ENCODE measurements around the gene EIF2AK3.

The EIF2AK3 gene

GRCh38 chr2:88666576-88666975 is 39.3 kb upstream of the EIF2AK3 start:
- in situ Hi-C loops (cut with HindIII; ENCODE audit: low sequenced_read_pairs): no loop called here
- no peak overlapping the region for H3K4me3 ChIP-seq (ENCODE audit: low read depth, low read length)
- no peak for TF ChIP-seq CTCF (IDR thresholded peaks at IDR 0.05; ENCODE audit: low read depth, low read length)
- no peak for DNase-seq (ENCODE audit: low read depth, low spot score)

- no peak for DNase-seq (ENCODE audit: low read depth, low spot score)
- no peak overlapping the region for H3K4me3 ChIP-seq (ENCODE audit: low read depth, low read length)
- in situ Hi-C loops (cut with HindIII; ENCODE audit: low sequenced_read_pairs): no loop called here
- no peak for TF ChIP-seq CTCF (IDR thresholded peaks at IDR 0.05; ENCODE audit: low read depth, low read length)
Observed at GRCh38 chr2:88660622-88661021, 33.4 kb upstream of the EIF2AK3 start.

GRCh38 chr2:88659538-88659915 is 32.3 kb upstream of the EIF2AK3 start:
- DNase-seq (ENCODE audit: low read depth, low spot score): peak; percentile 8
- in situ Hi-C loops (cut with HindIII; ENCODE audit: low sequenced_read_pairs): no loop called here
- H3K4me3 ChIP-seq (ENCODE audit: low read depth, low read length): no peak overlapping the region
- no peak for TF ChIP-seq CTCF (IDR thresholded peaks at IDR 0.05; ENCODE audit: low read depth, low read length)

- H3K4me3 ChIP-seq (ENCODE audit: low read depth, low read length): no peak overlapping the region
- in situ Hi-C loops (cut with HindIII; ENCODE audit: low sequenced_read_pairs): no loop called here
- DNase-seq (ENCODE audit: low read depth, low spot score): no peak
- no peak for TF ChIP-seq CTCF (IDR thresholded peaks at IDR 0.05; ENCODE audit: low read depth, low read length)
Observed at GRCh38 chr2:88658881-88659537, 31.7 kb upstream of the EIF2AK3 start.

- DNase-seq (ENCODE audit: low read depth, low spot score): no peak
- no peak for TF ChIP-seq CTCF (IDR thresholded peaks at IDR 0.05; ENCODE audit: low read depth, low read length)
- H3K4me3 ChIP-seq (ENCODE audit: low read depth, low read length): no peak overlapping the region
- in situ Hi-C loops (cut with HindIII; ENCODE audit: low sequenced_read_pairs): no loop called here
Observed at GRCh38 chr2:88658326-88658725, 31.1 kb upstream of the EIF2AK3 start.

- in situ Hi-C loops (cut with HindIII; ENCODE audit: low sequenced_read_pairs): no loop called here
- TF ChIP-seq CTCF (IDR thresholded peaks at IDR 0.05; ENCODE audit: low read depth, low read length): no peak
- DNase-seq (ENCODE audit: low read depth, low spot score): no peak
- no peak overlapping the region for H3K4me3 ChIP-seq (ENCODE audit: low read depth, low read length)
Observed at GRCh38 chr2:88657131-88657530, 29.9 kb upstream of the EIF2AK3 start.

All from astrocyte of the spinal cord (primary cell).